Astrocyte of the cerebellum (primary cell): ENCODE data around the gene KCNAB1.

Experiments
- DNase-seq: peaks from one replicate; pipeline ENCODE4 v3.0.0-alpha.2; 2011; ENCODE audit warnings: low read depth
- H3K4me3 ChIP-seq: 2 replicates; pipeline ENCODE4 v1.5.1; 2011; ENCODE audit warnings: mild to moderate bottlenecking, low read depth, low read length, moderate library complexity
- in situ Hi-C: cut with HindIII; loops from 2 replicates; pipeline ENCODE4 v1.10.0; 2017; ENCODE audit warnings: low sequenced_read_pairs
- TF ChIP-seq, protein P1 (sequence below): IDR thresholded peaks from 2 replicates; pipeline ENCODE4 v1.5.1; 2012; ENCODE audit warnings: low read length, low read depth, moderate library complexity, mild to moderate bottlenecking; ENCODE audit errors: missing control alignments

KCNAB1 gene

DNA sequence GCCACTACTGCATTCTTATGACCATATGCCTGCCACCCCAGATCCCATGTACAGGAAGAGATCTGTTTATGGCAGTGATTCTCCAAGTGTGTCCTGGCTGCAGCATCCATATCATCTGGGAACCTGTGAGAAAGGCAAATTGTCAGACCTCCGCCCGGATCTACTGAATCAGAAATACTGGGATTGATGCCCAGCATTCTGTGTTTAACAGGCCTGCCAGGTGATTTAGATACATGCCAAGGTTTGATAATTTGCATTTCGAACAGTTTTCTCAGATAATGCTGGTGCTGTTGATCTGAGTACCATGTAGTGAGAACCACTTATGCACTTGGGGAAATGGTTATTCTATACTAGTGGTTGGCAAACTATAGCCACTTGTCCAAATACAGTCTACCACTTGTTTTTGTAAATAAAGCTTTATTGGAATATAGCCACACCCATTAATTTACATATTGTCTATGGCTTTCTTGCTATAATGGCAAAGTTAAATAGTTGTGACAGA, 269.1 kb downstream of the KCNAB1 start:
- TF ChIP-seq, protein P1, sequence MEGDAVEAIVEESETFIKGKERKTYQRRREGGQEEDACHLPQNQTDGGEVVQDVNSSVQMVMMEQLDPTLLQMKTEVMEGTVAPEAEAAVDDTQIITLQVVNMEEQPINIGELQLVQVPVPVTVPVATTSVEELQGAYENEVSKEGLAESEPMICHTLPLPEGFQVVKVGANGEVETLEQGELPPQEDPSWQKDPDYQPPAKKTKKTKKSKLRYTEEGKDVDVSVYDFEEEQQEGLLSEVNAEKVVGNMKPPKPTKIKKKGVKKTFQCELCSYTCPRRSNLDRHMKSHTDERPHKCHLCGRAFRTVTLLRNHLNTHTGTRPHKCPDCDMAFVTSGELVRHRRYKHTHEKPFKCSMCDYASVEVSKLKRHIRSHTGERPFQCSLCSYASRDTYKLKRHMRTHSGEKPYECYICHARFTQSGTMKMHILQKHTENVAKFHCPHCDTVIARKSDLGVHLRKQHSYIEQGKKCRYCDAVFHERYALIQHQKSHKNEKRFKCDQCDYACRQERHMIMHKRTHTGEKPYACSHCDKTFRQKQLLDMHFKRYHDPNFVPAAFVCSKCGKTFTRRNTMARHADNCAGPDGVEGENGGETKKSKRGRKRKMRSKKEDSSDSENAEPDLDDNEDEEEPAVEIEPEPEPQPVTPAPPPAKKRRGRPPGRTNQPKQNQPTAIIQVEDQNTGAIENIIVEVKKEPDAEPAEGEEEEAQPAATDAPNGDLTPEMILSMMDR, result no peak
- in situ Hi-C loops, result no loop called here
- DNase-seq, result no peak

GRCh38 chr3:156390846-156391245, 270.5 kb downstream of the KCNAB1 start:
- in situ Hi-C loops, result no loop called here
- TF ChIP-seq, protein P1, result no peak

More for the DNA sequence above, 269.1 kb downstream of the KCNAB1 start:
- H3K4me3 ChIP-seq, result no peak overlapping the region

DNA sequence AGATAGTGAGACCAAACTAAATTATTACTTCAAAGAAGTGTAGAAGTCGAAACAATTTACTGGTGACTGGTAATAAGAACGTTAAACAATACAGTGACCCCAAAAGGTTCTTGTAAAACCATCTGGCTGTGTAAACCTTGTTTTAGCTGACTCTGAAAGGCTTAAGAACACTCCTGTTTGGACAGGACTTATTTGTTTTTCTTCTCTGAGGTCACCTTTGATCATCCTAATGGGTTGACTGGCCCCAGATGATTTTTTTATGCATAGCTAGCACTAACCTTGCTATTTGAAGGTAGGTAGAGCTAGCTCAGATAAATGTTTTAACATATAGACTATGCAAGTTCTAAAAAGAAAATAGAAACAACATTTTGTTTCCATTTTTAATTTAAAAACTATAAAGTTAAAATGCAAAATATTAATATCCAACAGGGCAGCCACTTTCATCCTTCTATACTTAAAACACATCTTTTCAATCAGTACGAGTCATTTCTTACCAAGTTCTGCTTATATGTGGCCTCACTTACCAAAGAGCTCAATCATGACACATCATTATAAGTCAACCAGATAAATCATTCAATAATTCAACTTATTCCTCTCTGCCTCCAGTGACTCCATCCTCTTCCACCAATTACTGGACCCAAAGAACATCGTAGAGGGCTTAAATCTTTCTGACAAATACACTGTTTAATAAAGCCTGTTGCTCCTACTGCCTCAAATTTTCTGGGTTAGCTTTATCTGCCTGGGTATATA, 275.8 kb downstream of the KCNAB1 start:
- DNase-seq, result no peak
- TF ChIP-seq, protein P1, result no peak
- H3K4me3 ChIP-seq, result no peak overlapping the region
- in situ Hi-C loops, result no loop called here

More at GRCh38 chr3:156390846-156391245, 270.5 kb downstream of the KCNAB1 start:
- H3K4me3 ChIP-seq, result no peak overlapping the region
- no peak for DNase-seq

DNA sequence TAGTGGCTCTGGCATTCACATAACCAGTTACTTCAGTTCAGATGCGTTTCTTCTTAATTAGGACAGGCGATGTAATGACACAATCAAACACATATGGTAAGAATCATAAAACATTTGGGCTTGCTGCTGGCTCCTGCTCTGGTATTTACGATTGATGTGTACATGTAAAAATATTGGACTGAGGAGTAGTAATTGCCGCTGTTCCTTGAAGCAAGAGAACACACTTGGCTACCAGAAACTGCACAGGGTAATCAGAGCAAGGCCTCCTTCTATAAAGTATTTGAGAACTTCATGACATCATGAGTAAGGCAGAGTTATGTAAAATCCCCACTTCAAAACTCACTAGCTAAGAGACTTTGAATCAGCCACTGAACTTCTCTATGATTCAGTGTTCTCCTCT, 276.5 kb downstream of the KCNAB1 start:
- in situ Hi-C loops, result no loop called here
- TF ChIP-seq, protein P1, result no peak
- no peak for DNase-seq
- H3K4me3 ChIP-seq, result no peak overlapping the region

DNA sequence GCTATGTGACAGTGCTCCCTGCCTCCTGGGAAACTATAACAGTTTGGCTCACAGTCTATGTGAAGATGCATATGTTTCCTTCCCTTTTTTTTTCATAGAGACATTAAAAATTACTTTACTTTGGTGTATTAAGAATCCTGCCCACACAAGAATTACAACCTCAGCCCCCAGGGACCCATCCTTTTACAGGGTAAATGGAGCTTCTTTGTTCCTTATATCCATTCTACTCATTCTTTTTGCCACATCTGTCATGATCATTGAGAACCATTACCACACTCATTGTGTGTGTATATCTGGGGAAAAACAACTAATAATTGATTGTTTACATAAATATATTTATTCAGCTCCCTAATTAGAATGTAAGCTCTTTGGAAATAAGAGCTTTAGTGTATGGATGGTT, 277.2 kb downstream of the KCNAB1 start:
- H3K4me3 ChIP-seq, result no peak overlapping the region
- TF ChIP-seq, protein P1, result no peak
- DNase-seq, result no peak
- in situ Hi-C loops, result no loop called here

- DNase-seq, result no peak
- in situ Hi-C loops, result no loop called here
- TF ChIP-seq, protein P1, result no peak
Measured at GRCh38 chr3:156400062-156400461, 279.7 kb downstream of the KCNAB1 start.

More at GRCh38 chr3:156400062-156400461, 279.7 kb downstream of the KCNAB1 start:
- H3K4me3 ChIP-seq, result no peak overlapping the region
